ENCODE results near the gene MST1.

DNA sequence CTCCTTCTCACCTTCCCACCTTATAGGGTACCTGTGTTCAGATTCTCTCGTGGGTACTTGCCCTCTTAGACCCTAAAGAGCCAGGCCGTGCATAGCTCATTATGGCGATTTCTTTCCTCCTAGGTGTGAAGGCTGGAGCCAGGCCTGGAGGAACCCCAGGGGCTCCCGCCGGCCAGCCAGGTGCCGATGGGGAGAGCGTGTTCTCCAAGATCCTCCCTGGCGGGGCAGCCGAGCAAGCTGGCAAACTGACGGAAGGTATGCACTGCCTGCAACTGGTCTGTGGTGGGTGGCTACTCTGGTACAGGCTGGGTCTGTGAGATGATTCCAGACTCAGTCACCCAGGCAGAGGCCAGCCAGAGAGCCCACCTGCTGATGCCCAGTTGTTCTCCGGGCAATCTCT lies 25.0 kb downstream of the MST1 start:
- no peak for TF ChIP-seq POLR2AphosphoS5 (IDR thresholded peaks at IDR 0.05)
- TF ChIP-seq POLR2A (IDR thresholded peaks at IDR 0.05), result no peak
